Renal cortical epithelial cell (primary cell): ENCODE data around the gene PAX5. TPM values are rescaled to one million over a fixed set of nuclear protein-coding genes. Genes with fewer than 3 reads are reported as not detected.
A peak's percentile ranks its signal among the peaks of the same experiment; 100 is the strongest.

Experiments
- DNase-seq: peaks from one replicate; pipeline ENCODE4 v3.0.0-alpha.2; 2011; ENCODE audit warnings: low read depth
- total RNA-seq: library from RNA; depleted of rRNA; stranded (reverse); fragments of >200 nt; gene quantifications from 2 replicates; pipeline ENCODE4 v1.2.3, GENCODE V29; 2014

PAX5 gene
- total RNA-seq, 1 donor from 2014 or later, result not detected

- peak; percentile 4 for DNase-seq
Observed at GRCh38 chr9:36961561-36962325, 72.3 kb downstream of the PAX5 start.

- DNase-seq, result no peak
Observed at GRCh38 chr9:36961051-36961450, 73.0 kb downstream of the PAX5 start.

DNA sequence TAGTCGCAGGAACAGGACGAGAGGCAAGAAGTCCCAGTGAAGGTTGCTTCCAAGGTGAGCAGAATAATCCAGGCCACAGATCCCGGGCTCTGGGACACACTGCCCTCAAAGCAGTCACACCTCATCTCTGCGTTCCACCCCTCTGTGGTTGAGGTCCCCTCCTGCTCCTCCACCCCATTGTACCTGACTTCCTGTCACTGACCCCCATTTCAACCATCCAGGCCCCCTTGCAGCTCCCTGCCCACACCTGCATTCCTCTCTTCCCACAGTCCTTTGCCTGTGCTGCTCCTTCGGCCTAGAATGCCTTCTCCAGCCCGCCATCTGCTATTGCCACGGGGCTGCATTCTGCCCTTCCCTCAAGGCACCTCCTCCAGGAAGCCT lies 73.5 kb downstream of the PAX5 start:
- no peak for DNase-seq

GRCh38 chr9:36959681-36960574 lies 74.1 kb downstream of the PAX5 start:
- no peak for DNase-seq

GRCh38 chr9:36956908-36957307 lies 77.2 kb downstream of the PAX5 start:
- DNase-seq, result no peak

DNA sequence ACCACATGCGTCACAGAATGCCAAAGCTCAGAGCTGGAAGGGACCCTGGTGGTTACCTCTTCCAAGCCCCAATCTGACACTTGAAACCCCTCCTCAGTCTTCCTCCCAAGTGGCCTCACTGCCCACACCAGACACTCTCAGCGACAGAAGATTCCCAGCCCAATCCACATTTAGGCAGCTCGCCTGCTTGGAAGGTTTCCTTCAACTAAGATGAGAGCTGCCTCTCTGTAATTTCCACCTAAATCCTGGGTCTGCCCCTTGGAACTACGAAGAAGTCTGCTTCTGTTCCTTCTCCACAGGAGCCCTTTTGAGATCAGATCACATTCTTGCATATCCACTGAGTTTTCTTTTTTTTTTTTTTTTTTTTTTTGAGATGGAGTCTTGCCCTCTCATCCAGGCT lies 83.7 kb downstream of the PAX5 start:
- no peak for DNase-seq

- no peak for DNase-seq
Observed at GRCh38 chr9:36949466-36949865, 84.6 kb downstream of the PAX5 start.

DNA sequence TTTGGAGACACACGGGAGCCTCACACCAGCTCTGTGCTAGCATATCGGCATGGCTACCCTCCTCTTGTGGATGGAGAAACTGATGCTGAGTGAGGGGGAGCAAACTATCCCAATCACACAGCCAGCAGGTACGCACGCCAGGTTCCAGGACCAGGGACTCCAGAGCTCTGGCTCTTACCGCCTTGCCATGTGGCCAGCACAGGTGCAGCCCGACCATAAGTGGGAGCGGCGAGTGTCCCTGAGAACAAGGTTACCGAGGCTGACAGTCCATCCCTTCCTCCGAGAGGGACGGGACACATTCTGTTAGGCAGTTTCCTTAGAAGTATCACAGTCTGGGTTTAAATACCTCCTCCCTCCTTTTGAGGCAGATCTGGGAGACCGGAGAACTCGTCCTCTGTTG lies 86.0 kb downstream of the PAX5 start:
- no peak for DNase-seq

DNA sequence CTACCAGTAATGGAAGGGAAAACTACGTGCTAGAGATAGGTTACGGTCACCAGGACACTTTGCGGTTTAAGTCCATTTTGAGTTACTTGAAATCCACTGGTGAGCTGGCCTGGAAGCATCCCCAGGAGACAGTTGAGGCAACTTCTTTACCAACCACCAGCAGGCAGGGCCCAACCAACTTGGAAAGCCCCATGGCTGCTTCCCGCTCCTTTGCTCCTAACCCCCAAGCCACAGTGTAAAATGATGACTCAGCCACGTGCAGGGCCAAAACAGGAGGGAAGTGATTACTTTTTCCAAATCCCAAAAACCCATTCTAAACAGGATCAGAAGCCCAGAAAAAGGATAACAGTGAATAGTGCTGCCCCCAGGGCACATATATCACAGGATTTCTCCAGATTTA lies 87.4 kb downstream of the PAX5 start:
- peak; percentile 25 for DNase-seq

DNA sequence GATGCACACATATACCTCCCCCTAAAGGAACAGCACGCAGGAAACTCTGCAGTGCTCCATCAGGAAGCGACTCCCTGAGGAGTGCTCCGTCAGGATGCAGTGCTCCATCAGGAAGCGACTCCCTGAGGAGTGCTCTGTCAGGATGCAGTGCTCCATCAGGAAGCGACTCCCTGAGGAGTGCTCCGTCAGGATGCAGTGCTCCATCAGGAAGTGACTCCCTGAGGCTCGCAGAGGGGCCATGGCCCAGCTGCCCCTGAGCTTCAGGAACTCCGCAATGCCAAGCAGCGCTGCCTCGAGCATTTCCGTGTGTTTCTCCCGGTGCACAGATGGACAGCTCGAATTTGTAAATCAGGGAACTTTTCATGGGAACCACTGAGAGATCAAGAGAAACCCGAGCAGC lies 88.1 kb downstream of the PAX5 start:
- DNase-seq, result no peak

DNA sequence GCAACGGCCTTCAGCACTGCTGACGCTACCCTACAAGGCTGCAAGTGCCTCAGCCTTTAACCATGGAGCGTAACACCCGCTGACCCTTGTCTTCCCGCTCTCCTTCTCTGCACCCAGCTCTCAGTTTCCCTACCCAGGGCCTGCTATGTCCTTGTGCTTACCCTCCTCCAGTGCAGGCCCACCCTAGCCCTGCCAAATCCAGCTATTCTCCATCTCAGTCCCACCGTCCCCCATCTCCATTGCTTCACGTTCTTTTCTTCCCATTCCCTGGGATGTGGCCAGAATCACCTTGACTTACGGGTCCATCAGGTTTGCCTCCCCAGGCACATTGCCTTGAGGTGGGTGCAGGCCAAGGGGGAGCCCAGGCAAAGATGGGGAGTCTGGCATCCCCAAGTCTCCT lies 91.2 kb downstream of the PAX5 start:
- DNase-seq, result no peak

DNA sequence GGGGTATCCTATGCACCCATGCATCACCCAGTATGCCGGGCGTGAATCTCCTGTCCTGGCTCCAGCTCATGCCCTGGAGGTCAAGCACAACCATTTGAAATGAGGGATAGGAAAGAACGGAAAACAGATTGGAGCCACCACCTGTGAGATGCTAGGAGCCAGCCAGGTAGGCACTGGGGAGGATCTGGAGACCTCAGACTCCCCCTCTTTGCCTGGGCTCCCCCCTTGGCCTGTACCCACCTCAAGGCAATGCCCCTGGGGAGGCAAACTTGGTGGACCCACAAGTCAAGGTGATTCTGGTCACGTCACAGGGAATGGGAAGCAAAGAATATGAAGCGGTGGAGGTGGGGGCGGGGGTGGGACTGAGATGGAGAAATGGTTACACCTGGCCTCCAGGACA lies 92.6 kb downstream of the PAX5 start:
- no peak for DNase-seq

- DNase-seq, result no peak
Observed at GRCh38 chr9:36940881-36941280, 93.2 kb downstream of the PAX5 start.

DNA sequence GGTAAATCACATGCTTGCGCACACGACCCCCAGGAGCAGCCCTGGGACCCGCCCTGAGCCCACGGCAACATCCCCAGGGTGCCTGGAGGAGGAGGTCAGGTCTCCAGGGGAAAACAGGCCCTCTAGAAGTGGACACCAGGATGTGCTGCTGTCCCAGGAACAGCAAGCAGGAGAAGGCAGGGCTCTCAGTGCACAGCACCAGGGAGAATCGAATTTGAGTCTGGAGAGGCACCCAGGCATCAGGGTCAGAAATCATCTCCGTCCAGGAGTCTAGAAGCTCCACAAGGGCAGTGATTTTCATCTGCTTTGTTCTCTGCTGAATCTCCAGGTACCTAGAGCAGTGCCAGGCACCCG lies 93.6 kb downstream of the PAX5 start:
- no peak for DNase-seq

- DNase-seq, result no peak
Observed at GRCh38 chr9:36939655-36940499, 94.2 kb downstream of the PAX5 start.

DNA sequence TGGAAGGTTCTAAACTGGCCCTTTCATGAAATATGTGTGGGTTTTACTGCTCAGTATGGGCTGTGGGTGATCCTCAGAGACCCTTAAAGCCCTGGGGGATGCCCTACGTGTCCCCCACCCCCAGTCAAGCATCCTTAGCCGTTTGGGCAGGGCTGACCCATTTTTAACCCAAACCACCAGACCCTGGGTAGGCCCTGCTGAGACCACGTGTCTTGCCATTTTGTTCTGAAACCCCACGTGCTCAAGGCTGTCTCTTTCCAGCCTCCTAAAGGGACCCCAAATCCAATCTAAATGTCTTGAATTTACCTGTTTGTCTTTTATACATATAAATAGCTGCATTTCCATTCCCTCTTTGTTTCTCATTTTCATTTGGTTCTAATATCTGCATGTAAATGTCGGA lies 94.9 kb downstream of the PAX5 start:
- no peak for DNase-seq

DNA sequence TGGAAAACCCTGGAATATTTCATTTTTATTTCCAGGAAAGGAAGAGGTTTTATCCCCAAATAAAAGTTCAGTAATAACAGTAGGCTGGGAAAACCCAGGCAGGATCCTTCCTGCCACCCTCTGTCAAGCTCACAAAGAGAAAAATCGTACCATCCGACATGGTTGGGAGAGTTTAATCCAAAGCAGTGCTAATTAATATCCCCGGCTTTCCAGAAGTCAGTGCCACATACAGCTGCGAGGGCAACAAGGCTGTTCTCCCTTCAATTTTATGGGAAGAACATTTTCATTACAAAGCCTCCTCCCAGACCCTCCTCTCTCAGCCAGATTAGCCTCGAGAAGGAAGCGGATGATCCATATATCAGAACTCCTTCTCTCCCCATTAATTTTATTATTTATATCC lies 95.5 kb downstream of the PAX5 start:
- no peak for DNase-seq

- no peak for DNase-seq
Observed at GRCh38 chr9:36937951-36938350, 96.1 kb downstream of the PAX5 start.

DNA sequence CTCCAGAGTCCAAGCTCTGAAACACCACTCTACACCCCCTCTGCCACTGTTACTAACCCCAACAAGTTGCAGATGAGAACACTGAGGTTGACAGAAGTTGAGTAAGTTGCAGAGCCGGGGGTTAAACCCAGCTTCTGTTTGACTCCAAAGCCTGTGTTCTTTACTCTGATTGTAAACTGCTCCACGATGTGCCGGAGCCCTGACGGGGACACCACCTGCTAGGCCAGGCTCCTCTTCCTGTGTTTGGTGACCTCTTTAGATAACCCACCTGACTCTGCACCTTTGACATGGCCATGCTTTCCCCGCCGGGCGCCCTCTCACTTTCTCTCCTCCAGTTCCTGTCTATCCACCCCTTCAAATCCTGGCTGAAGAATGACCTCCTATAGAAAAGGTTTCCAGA lies 96.7 kb downstream of the PAX5 start:
- DNase-seq, result no peak

DNA sequence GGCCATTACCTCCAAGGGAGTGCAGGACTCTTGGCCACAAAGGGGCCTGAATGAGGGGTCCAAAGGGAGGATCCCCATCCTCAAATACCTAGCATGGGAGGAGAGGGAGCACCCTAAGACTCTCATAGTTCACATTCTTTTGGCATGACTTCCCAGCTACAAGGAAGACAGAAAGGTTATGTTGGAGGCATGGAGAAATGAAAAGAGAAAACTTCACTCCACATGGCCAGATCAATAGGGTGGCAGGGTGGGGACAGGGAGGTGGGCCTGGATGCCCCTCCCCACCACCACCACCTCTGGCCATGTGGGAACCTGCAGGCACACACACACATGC lies 97.6 kb downstream of the PAX5 start:
- no peak for DNase-seq

GRCh38 chr9:36935768-36936497 lies 98.1 kb downstream of the PAX5 start:
- DNase-seq, result no peak

- no peak for DNase-seq
Observed at GRCh38 chr9:36935332-36935731, 98.7 kb downstream of the PAX5 start.
